Measurements from ENCODE around the gene RAPGEF2.

GRCh38 chr4:159222043-159222552 is 119.2 kb downstream of the RAPGEF2 start:
- no peak for TF ChIP-seq CTCF (IDR thresholded peaks at IDR 0.05)
- no peak for TF ChIP-seq POLR2AphosphoS5 (IDR thresholded peaks at IDR 0.05)

Measured in breast epithelium (tissue), 3 donors.